AG04449 (cell line): ENCODE data around the gene TMEM8B.
"Not testable (repeated sequence)": the region's sequence is repeated elsewhere in the genome, so short reads cannot be mapped to it uniquely, and the experiment has no call there.

Experiments
- CTCF ChIA-PET: fragments of 350-600 bp; formaldehyde crosslinking; extraction: SDS; loops from one replicate; lab custom pipeline; 2021; ENCODE audit warnings: antibody characterized with exemption; lab: Yijun Ruan, JAX
- POLR2A ChIA-PET: fragments of 400-600, 350-600 bp; formaldehyde crosslinking; extraction: SDS; loops from one replicate; lab custom pipeline; 2020; ENCODE audit warnings: antibody characterized with exemption, inconsistent platforms; lab: Yijun Ruan, JAX
- DNase-seq: peaks from one replicate; pipeline ENCODE4 v3.0.0-alpha.2; 2010; ENCODE audit warnings: low read depth, low spot score
- H3K4me3 ChIP-seq: 2 replicates; pipeline ENCODE4 v1.5.1; 2011; ENCODE audit warnings: low read depth, mild to moderate bottlenecking, control low read depth, low read length
- TF ChIP-seq, protein P1 (sequence below): IDR thresholded peaks from one replicate; pipeline ENCODE4 v1.5.1; 2011; ENCODE audit warnings: mild to moderate bottlenecking, moderate library complexity, low read length, control low read depth, inconsistent platforms; ENCODE audit not compliant: insufficient read depth; ENCODE audit errors: missing control alignments

Gene TMEM8B

GRCh38 chr9:35869621-35870216, 40.7 kb downstream of the TMEM8B start:
- POLR2A ChIA-PET: no interaction called here
- CTCF ChIA-PET: interaction anchor here (0.7 to 3.4 kb wide), 4 partner anchors 8 to 79 kb away, joined by 3 to 33 read pairs (median 6); no protein-coding TSS in a partner anchor

GRCh38 chr9:35870351-35870923, 41.4 kb downstream of the TMEM8B start, which contains the start of gene OR13J1:
OR13J1 (minus strand) TSS chr9:35870401; CDS start chr9:35870401, 0 bp downstream.
- POLR2A ChIA-PET: no interaction called here
- no peak for DNase-seq
- TF ChIP-seq, protein P1, sequence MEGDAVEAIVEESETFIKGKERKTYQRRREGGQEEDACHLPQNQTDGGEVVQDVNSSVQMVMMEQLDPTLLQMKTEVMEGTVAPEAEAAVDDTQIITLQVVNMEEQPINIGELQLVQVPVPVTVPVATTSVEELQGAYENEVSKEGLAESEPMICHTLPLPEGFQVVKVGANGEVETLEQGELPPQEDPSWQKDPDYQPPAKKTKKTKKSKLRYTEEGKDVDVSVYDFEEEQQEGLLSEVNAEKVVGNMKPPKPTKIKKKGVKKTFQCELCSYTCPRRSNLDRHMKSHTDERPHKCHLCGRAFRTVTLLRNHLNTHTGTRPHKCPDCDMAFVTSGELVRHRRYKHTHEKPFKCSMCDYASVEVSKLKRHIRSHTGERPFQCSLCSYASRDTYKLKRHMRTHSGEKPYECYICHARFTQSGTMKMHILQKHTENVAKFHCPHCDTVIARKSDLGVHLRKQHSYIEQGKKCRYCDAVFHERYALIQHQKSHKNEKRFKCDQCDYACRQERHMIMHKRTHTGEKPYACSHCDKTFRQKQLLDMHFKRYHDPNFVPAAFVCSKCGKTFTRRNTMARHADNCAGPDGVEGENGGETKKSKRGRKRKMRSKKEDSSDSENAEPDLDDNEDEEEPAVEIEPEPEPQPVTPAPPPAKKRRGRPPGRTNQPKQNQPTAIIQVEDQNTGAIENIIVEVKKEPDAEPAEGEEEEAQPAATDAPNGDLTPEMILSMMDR: no peak
- CTCF ChIA-PET: interaction anchor here (0.9 to 3.4 kb wide), 4 partner anchors 11 to 80 kb away, joined by 3 to 33 read pairs (median 4); no protein-coding TSS in a partner anchor
- H3K4me3 ChIP-seq: no peak within 1 kb of the TSS

More at GRCh38 chr9:35869621-35870216, 40.7 kb downstream of the TMEM8B start:
- TF ChIP-seq, protein P1: no peak
- H3K4me3 ChIP-seq: no peak overlapping the region
- DNase-seq: no peak

DNA sequence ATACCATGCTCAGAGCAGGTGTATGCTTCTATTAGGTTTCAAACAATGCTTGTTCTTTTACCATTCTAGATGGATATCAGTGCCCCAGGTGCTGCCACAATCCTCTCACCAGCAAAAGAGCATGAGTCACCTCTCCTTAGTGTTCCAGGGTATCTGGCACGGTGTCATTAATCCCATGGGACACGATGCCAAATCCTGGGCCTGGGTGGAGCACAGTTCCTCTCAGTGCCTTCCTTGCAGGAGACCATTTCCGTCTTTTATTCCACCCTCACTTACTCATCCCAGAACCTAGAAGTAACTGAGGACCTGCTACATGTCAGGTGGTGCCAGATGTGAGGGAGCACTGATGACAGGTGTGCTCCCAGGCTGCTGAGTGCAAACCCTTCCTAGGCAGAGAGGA, 42.5 kb downstream of the TMEM8B start:
- DNase-seq: no peak
- ChIA-PET POLR2A (no interaction called here), CTCF (interaction anchor here (0.9 to 3.4 kb wide), 6 partner anchors 10 to 81 kb away, joined by 3 to 33 read pairs (median 4); no protein-coding TSS in a partner anchor)
- H3K4me3 ChIP-seq: no peak overlapping the region
- TF ChIP-seq, protein P1: no peak

DNA sequence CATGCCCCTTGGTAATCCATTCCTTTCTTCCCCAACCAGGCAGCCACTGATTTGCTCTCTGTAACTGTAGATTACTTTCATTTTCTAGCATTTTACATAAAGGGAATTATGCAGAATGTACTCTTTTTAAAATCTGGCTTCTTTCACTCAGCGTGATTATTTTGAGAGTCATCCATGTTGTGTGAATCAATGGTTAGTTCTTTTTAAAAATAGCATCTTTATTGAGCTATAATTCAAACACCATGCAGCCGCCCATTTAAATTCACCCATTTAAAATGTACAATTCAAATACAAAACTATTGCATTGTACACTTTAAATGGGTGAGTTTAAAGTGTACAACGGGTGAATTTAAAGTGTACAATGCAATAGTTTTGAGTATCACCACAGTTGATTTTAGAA, 43.5 kb downstream of the TMEM8B start:
- no peak overlapping the region for H3K4me3 ChIP-seq
- DNase-seq: no peak
- TF ChIP-seq, protein P1: no peak
- ChIA-PET CTCF (interaction anchor here (0.9 to 3.4 kb wide), 7 partner anchors 9 to 84 kb away, joined by 3 to 33 read pairs (median 4); no protein-coding TSS in a partner anchor), POLR2A (no interaction called here)

DNA sequence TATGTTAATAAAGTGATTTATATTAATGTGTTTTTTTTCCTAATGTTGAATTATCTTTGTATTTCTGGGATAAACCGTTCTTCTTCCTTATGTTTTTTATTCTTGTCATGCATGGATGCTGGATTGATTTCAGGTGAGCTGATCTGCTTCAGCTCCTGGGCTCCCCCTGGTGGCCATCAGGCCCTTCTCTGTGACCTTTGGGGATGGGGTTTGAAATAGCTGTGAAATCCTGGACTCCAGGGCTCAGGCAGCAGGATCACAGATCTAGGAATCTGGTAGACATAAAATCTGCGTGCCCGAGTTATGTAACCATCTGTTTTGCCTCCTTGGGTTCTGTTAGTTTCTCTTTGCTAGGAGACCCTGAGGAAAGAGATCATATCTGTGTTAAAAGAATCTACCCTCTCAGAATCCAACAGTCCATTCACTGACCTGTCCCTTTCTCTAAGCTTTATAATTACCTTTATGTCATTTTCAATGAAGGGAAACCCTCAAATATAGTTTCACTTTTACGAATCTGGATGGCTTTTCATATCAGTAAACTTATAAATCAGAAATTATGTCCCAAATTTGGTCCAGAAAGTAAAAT, 53.3 kb downstream of the TMEM8B start:
- CTCF ChIA-PET: interaction anchor here (0.6 to 3.0 kb wide), 61 partner anchors 9 to 235 kb away, joined by 3 to 131 read pairs (median 5); partner anchors contain the start of genes FAM221B, HINT2, HRCT1 and NPR2
- DNase-seq: no peak
- POLR2A ChIA-PET: interaction anchor here (1.0 kb wide), 1 partner anchor 92 kb away, joined by 3 read pairs; no protein-coding TSS in a partner anchor
- no peak overlapping the region for H3K4me3 ChIP-seq
- TF ChIP-seq, protein P1: peak; percentile 93

DNA sequence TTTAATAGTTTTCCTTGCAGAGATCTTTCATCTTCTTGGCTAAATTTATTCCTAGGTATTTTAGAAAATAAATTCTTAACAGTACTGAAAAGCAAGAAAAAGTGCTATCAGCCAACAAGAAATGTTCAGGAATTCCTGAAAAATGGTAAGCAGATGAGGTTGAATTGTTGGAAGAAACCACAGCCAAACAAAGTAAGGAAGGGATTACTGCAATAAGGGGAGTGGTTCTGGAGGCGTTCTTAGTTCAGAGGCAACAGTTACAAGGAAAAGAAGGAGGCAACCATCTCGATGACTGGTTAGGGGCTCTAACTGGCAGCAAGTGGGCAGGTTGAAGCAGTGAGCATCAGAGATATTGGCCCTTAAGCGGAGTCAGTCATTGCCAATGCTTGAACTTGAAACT, 54.0 kb downstream of the TMEM8B start:
- ChIA-PET CTCF (interaction anchor here (0.6 to 3.0 kb wide), 36 partner anchors 8 to 222 kb away, joined by 3 to 131 read pairs (median 6); partner anchors contain the start of genes FAM221B, HINT2, NPR2 and OR13J1), POLR2A (no interaction called here)
- no peak for DNase-seq
- TF ChIP-seq, protein P1: no peak
- no peak overlapping the region for H3K4me3 ChIP-seq

DNA sequence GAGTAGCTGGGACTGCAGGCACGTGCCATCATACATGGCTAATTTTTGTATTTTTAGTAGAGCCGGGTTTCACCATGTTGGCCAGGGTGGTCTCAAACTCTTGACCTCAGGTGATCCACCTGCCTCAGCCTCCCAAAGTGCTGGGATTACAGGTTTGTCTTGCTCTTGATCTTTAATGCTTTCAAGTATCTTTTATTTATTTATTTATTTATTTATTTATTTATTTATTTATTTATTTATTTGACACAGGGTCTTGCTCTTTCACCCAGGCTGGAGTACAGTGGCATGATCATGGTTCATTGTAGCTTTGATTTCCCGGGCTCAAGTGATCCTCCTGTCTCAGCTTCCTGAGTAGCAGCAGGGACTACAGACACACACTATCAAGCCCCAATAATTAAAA, 55.9 kb downstream of the TMEM8B start:
- CTCF ChIA-PET: interaction anchor here (1.4 to 2.6 kb wide), 3 partner anchors 59 to 97 kb away, joined by 4 to 9 read pairs (median 6); no protein-coding TSS in a partner anchor
- DNase-seq, H3K4me3 ChIP-seq: not testable (repeated sequence)
- POLR2A ChIA-PET: interaction anchor here (0.7 kb wide), 2 partner anchors 21 to 270 kb away, joined by 3 read pairs; no protein-coding TSS in a partner anchor
